CD14-positive monocyte (primary cell): ENCODE results near the gene SCAI. TPM values are rescaled to one million over a fixed set of nuclear protein-coding genes. Genes with fewer than 3 reads are reported as not detected.
A peak's percentile ranks its signal among the peaks of the same experiment; 100 is the strongest.

Source experiments
- DNase-seq, 3 donors: peaks; one replicate each; pipeline ENCODE4 v3.0.0-alpha.2; 2011 to 2022
- H2AFZ ChIP-seq: 2 replicates; pipeline ENCODE4 v1.6.0; 2012; ENCODE audit warnings: mild to moderate bottlenecking, low read depth, low read length, inconsistent platforms; ENCODE audit not compliant: insufficient read depth, poor library complexity, severe bottlenecking
- H3K27ac ChIP-seq, 2 donors: 1 replicate in 1 of 2; 2 replicates in 1 of 2; pipeline ENCODE4 v1.5.1; 2012 to 2013; ENCODE audit warnings: low read length in 2 of 2, control low read depth in 1 of 2, inconsistent platforms in 1 of 2, low read depth in 1 of 2, mild to moderate bottlenecking in 1 of 2
- H3K27me3 ChIP-seq, 2 donors: one replicate each; pipeline versions ENCODE4 v1.6.0 to v1.6.1; 2011 to 2013; ENCODE audit warnings: low read length in 2 of 2; ENCODE audit not compliant: control insufficient read depth in 2 of 2, insufficient read depth in 2 of 2
- H3K36me3 ChIP-seq, 2 donors: replicated peaks in 1 of 2; 1 replicate in 1 of 2; 2 replicates in 1 of 2; pipeline versions ENCODE4 v1.5.1 to v1.6.1; 2012 to 2013; ENCODE audit warnings: low read length in 2 of 2, control low read depth in 1 of 2, inconsistent platforms in 1 of 2, mild to moderate bottlenecking in 1 of 2; ENCODE audit not compliant: insufficient read depth in 2 of 2, control insufficient read depth in 1 of 2
- H3K4me1 ChIP-seq, 2 donors: 1 replicate in 1 of 2; 2 replicates in 1 of 2; pipeline versions ENCODE4 v1.5.1 to v1.6.1; 2012 to 2013; ENCODE audit warnings: low read length in 2 of 2, control low read depth in 1 of 2, inconsistent platforms in 1 of 2, mild to moderate bottlenecking in 1 of 2, moderate library complexity in 1 of 2; ENCODE audit not compliant: insufficient read depth in 2 of 2, control insufficient read depth in 1 of 2
- H3K4me2 ChIP-seq: replicated peaks from 2 replicates; pipeline ENCODE3; 2012; ENCODE audit warnings: low read length, moderate library complexity, mild to moderate bottlenecking; ENCODE audit not compliant: poor library complexity, severe bottlenecking; ENCODE audit errors: extremely low read depth
- H3K4me3 ChIP-seq, 3 experiments: fragments of 200-600 bp in 1 of 3; sonication (generic) in 1 of 3; replicated peaks in 1 of 3; 1 replicate in 2 of 3; 2 replicates in 1 of 3; pipeline ENCODE4 v1.5.1; 2011 to 2013; ENCODE audit warnings: low read length in 3 of 3, mild to moderate bottlenecking in 3 of 3, control low read depth in 2 of 3, low read depth in 2 of 3, inconsistent platforms in 1 of 3, moderate library complexity in 1 of 3
- H3K79me2 ChIP-seq: 2 replicates; pipeline ENCODE4 v1.6.0; 2012; ENCODE audit warnings: mild to moderate bottlenecking, control low read depth, inconsistent platforms, low read length, moderate library complexity; ENCODE audit not compliant: insufficient read depth
- H3K9ac ChIP-seq: 2 replicates; pipeline ENCODE4 v1.6.0; 2017; ENCODE audit warnings: low read length, mild to moderate bottlenecking; ENCODE audit not compliant: insufficient read depth, poor library complexity, severe bottlenecking
- H3K9me3 ChIP-seq, 2 donors: replicated peaks in 1 of 2; 1 replicate in 1 of 2; 2 replicates in 1 of 2; pipeline versions ENCODE4 v1.5.1 to v1.6.1; 2012 to 2013; ENCODE audit warnings: low read length in 2 of 2, control low read depth in 1 of 2; ENCODE audit not compliant: control insufficient read depth in 1 of 2, insufficient read depth in 1 of 2
- H4K20me1 ChIP-seq: 2 replicates; pipeline ENCODE4 v1.6.0; 2012; ENCODE audit warnings: mild to moderate bottlenecking, low read length, control low read depth, moderate library complexity; ENCODE audit not compliant: insufficient read depth
- H3K27ac Mint-ChIP-seq, 7 donors: one replicate each; pipeline ENCODE4 v1.8.0; 2020; ENCODE audit warnings: mild to moderate bottlenecking in 7 of 7, mixed read lengths in 7 of 7, moderate library complexity in 6 of 7, inconsistent platforms in 2 of 7
- H3K27me3 Mint-ChIP-seq, 3 donors: one replicate each; pipeline ENCODE4 v1.8.0; 2021 to 2022; ENCODE audit warnings: low read depth in 3 of 3, mild to moderate bottlenecking in 3 of 3, mixed read lengths in 3 of 3, moderate library complexity in 3 of 3, inconsistent platforms in 1 of 3
- H3K36me3 Mint-ChIP-seq, 2 donors: one replicate each; pipeline ENCODE4 v1.8.0; 2020; ENCODE audit warnings: mixed read lengths in 2 of 2, inconsistent platforms in 1 of 2, mild to moderate bottlenecking in 1 of 2
- H3K4me1 Mint-ChIP-seq: one replicate; pipeline ENCODE4 v1.8.0; 2020; ENCODE audit warnings: mild to moderate bottlenecking, mixed read lengths
- H3K4me3 Mint-ChIP-seq, 2 donors: one replicate each; pipeline ENCODE4 v1.8.0; 2020; ENCODE audit warnings: mild to moderate bottlenecking in 2 of 2, mixed read lengths in 2 of 2, moderate library complexity in 1 of 2
- H3K9me3 Mint-ChIP-seq, 7 donors: one replicate each; pipeline ENCODE4 v1.8.0; 2020 to 2022; ENCODE audit warnings: mixed read lengths in 7 of 7, mild to moderate bottlenecking in 6 of 7, moderate library complexity in 6 of 7, inconsistent platforms in 2 of 7
- CTCF ChIP-seq: fragments of 200-600 bp; IDR thresholded peaks from one replicate; pipeline ENCODE4 v1.8.0; 2022; ENCODE audit warnings: antibody characterized with exemption, mild to moderate bottlenecking
- WGBS: methylation state at CpG from one replicate; pipeline ENCODE4 v1.1.5; 2013; ENCODE audit warnings: missing lambda C conversion rate; ENCODE audit not compliant: insufficient coverage; 5-methylcytosine and 5-hydroxymethylcytosine counted together
- intact Hi-C, 2 donors: fragments of 100-400 bp; cut with micrococcal nuclease; formaldehyde crosslinking; loops; one replicate each; pipeline versions ENCODE4 v1.15.0 to v1.15.1; 2023
- polyA plus RNA-seq, 3 donors: library from polyadenylated mRNA; depleted of rRNA in 1 of 3; unstranded in 2 of 3; stranded (reverse) in 1 of 3; fragments of 300-500 nt in 2 of 3; fragments of >200 nt in 1 of 3; fragmentation: Illumina TruSeq in 2 of 3; gene quantifications; 1 replicate in 2 of 3; 2 replicates in 1 of 3; pipeline ENCODE4 v1.2.3, GENCODE V29; 2012 to 2021

SCAI gene
- polyA plus RNA-seq, 3 donors = 0.76 to 1.4 (median 0.84) TPM

- H3K9me3 Mint-ChIP-seq = peaks cover 0 to 2% (median 0%) of the 10 kb centered on the region in 7 donors
- H3K9ac ChIP-seq = no peak overlapping the region
- H3K27me3 ChIP-seq = no peaks in the 10 kb centered on the region
- peaks cover 53% of the 10 kb centered on the region for H4K20me1 ChIP-seq
- intact Hi-C loops = no loop called here
- WGBS = no CpG with 5 or more reads among the region's 3 CpGs
- no peaks in the 10 kb centered on the region for H3K27me3 Mint-ChIP-seq
- no peak overlapping the region for H2AFZ ChIP-seq
- H3K36me3 ChIP-seq = peaks cover 20 to 56% of the 10 kb centered on the region in 2 donors
- H3K36me3 Mint-ChIP-seq = peaks cover 25 to 58% of the 10 kb centered on the region in 2 donors
- no peak overlapping the region for H3K4me3 ChIP-seq
- peaks cover 3% of the 10 kb centered on the region for H3K4me1 Mint-ChIP-seq
- H3K4me1 ChIP-seq = no peaks in the 10 kb centered on the region
- DNase-seq = no peak
- H3K79me2 ChIP-seq = peaks cover 58% of the 10 kb centered on the region
- no peak overlapping the region for H3K27ac ChIP-seq
- no peaks in the 10 kb centered on the region for H3K9me3 ChIP-seq
- no peak for TF ChIP-seq CTCF
- no peak overlapping the region for H3K4me3 Mint-ChIP-seq
- H3K27ac Mint-ChIP-seq = peak overlapping the region in 2 of 7 donors; percentile 36 to 46
- H3K4me2 ChIP-seq = no peak overlapping the region
Measured at GRCh38 chr9:125161284-125161918, 18.1 kb upstream of the SCAI start.

GRCh38 chr9:125160750-125161149 lies 17.4 kb upstream of the SCAI start:
- no peak for TF ChIP-seq CTCF

More at GRCh38 chr9:125160750-125161149, 17.4 kb upstream of the SCAI start:
- Histone ChIP-seq H4K20me1 (peaks cover 47% of the 10 kb centered on the region), H3K36me3 (peaks cover 21 to 50% of the 10 kb centered on the region in 2 donors), H3K4me3 (no peak overlapping the region), H3K4me2 (no peak overlapping the region), H3K27ac (no peak overlapping the region), H3K27me3 (no peaks in the 10 kb centered on the region), H3K79me2 (peaks cover 52% of the 10 kb centered on the region), H3K9me3 (no peaks in the 10 kb centered on the region), H2AFZ (no peak overlapping the region), H3K9ac (no peak overlapping the region), H3K4me1 (no peaks in the 10 kb centered on the region)
- no peak for DNase-seq
- Mint-ChIP-seq H3K27me3 (no peaks in the 10 kb centered on the region), H3K36me3 (peaks cover 23 to 59% of the 10 kb centered on the region in 2 donors), H3K4me1 (peaks cover 3% of the 10 kb centered on the region), H3K4me3 (no peak overlapping the region), H3K9me3 (peaks cover 0 to 2% (median 0%) of the 10 kb centered on the region in 7 donors), H3K27ac (peak overlapping the region in 1 of 7 donors; percentile 46)
- intact Hi-C loops = no loop called here
